HEK293 (cell line): ENCODE data around the gene CIPC.

Experiments
- CTCF ChIA-PET: fragments of 350-600 bp; formaldehyde crosslinking; extraction: SDS; loops from one replicate; lab custom pipeline; 2021; ENCODE audit warnings: antibody characterized with exemption; lab: Yijun Ruan, JAX
- POLR2A ChIA-PET: fragments of 300-600 bp; formaldehyde crosslinking; extraction: SDS; loops from one replicate; lab custom pipeline; 2020; ENCODE audit warnings: antibody characterized with exemption, inconsistent platforms; lab: Yijun Ruan, JAX
- H3K27ac ChIP-seq: fragments of 200-500 bp; sonication (Bioruptor generic); 2 replicates; pipeline ENCODE4 v1.5.1; 2014; ENCODE audit warnings: low read depth, low read length, control low read depth, inconsistent platforms; ENCODE audit errors: extremely low read depth
- H3K36me3 ChIP-seq, 2 experiments: fragments of 200-500 bp in 1 of 2; sonication (Bioruptor generic) in 1 of 2; 1 replicate in 1 of 2; 2 replicates in 1 of 2; pipeline ENCODE4 v1.5.1; 2014 to 2017; ENCODE audit warnings: inconsistent platforms in 2 of 2, low read length in 2 of 2; ENCODE audit not compliant: control insufficient read depth in 2 of 2, insufficient read depth in 1 of 2
- H3K4me1 ChIP-seq: fragments of 200-500 bp; sonication (Bioruptor generic); 2 replicates; pipeline ENCODE4 v1.5.1; 2014; ENCODE audit warnings: mild to moderate bottlenecking, low read length, inconsistent platforms; ENCODE audit not compliant: control insufficient read depth, insufficient read depth
- H3K4me3 ChIP-seq: 2 replicates; pipeline ENCODE4 v1.5.1; 2011; ENCODE audit warnings: low read depth, mild to moderate bottlenecking, control low read depth, low read length, moderate library complexity
- H3K9me3 ChIP-seq: fragments of 200-500 bp; sonication (Bioruptor generic); 2 replicates; pipeline ENCODE4 v1.5.1; 2014; ENCODE audit warnings: low read depth, low read length, inconsistent platforms; ENCODE audit not compliant: control insufficient read depth, insufficient read depth
- FEZF1 ChIP-seq: fragments of 450-650 bp; formaldehyde crosslinking; IDR thresholded peaks from 2 replicates; pipeline ENCODE4 v1.5.1; 2016; ENCODE audit warnings: missing biosample characterization, missing genetic modification characterization
- GLIS2 ChIP-seq: fragments of 450-650 bp; formaldehyde crosslinking; IDR thresholded peaks from 2 replicates; pipeline ENCODE4 v1.5.1; 2016; ENCODE audit warnings: missing biosample characterization, missing genetic modification characterization
- HOXA7 ChIP-seq: sonication (generic); formaldehyde crosslinking; IDR thresholded peaks from 2 replicates; pipeline ENCODE4 v1.8.1; 2022; ENCODE audit warnings: missing genetic modification reagents, borderline replicate concordance
- KLF8 ChIP-seq: fragments of 450-650 bp; formaldehyde crosslinking; IDR thresholded peaks from 2 replicates; pipeline ENCODE4 v1.5.1; 2016; ENCODE audit warnings: missing biosample characterization, missing genetic modification characterization
- MEIS1 ChIP-seq: sonication (generic); formaldehyde crosslinking; IDR thresholded peaks from 2 replicates; pipeline ENCODE4 v1.8.1; 2022; ENCODE audit warnings: missing genetic modification reagents, mild to moderate bottlenecking, borderline replicate concordance
- PRDM1 ChIP-seq: fragments of 450-650 bp; formaldehyde crosslinking; IDR thresholded peaks from 2 replicates; pipeline ENCODE4; 2016; ENCODE audit warnings: missing biosample characterization, missing genetic modification characterization
- SCRT2 ChIP-seq: fragments of 450-650 bp; formaldehyde crosslinking; IDR thresholded peaks from 2 replicates; pipeline ENCODE4 v1.5.1; 2016; ENCODE audit warnings: missing biosample characterization, missing genetic modification characterization
- TCF7L2 ChIP-seq: IDR thresholded peaks from 2 replicates; pipeline ENCODE4 v1.6.1; 2011; ENCODE audit warnings: low read depth, mild to moderate bottlenecking, inconsistent platforms, low read length, moderate library complexity, borderline replicate concordance
- TRIM28 ChIP-seq: IDR thresholded peaks from 2 replicates; pipeline ENCODE4 v1.6.1; 2011; ENCODE audit warnings: low read length, control low read depth, borderline replicate concordance
- ZBTB20 ChIP-seq: fragments of 450-650 bp; formaldehyde crosslinking; IDR thresholded peaks from 2 replicates; pipeline ENCODE4 v1.5.1; 2016; ENCODE audit warnings: missing biosample characterization, missing genetic modification characterization
- ZFP37 ChIP-seq: fragments of 450-650 bp; formaldehyde crosslinking; IDR thresholded peaks from 2 replicates; pipeline ENCODE4 v1.5.1; 2016; ENCODE audit warnings: missing biosample characterization, missing genetic modification characterization
- ZNF114 ChIP-seq: fragments of 450-650 bp; formaldehyde crosslinking; IDR thresholded peaks from 2 replicates; pipeline ENCODE4 v1.5.0; 2017; ENCODE audit warnings: missing biosample characterization, missing genetic modification characterization
- ZNF140 ChIP-seq: fragments of 450-650 bp; formaldehyde crosslinking; IDR thresholded peaks from 2 replicates; pipeline ENCODE4 v1.5.1; 2016; ENCODE audit warnings: missing biosample characterization, missing genetic modification characterization
- ZNF169 ChIP-seq: fragments of 450-650 bp; formaldehyde crosslinking; IDR thresholded peaks from 2 replicates; pipeline ENCODE4 v1.5.1; 2016; ENCODE audit warnings: missing biosample characterization, missing genetic modification characterization
- ZNF18 ChIP-seq: fragments of 450-650 bp; formaldehyde crosslinking; IDR thresholded peaks from 2 replicates; pipeline ENCODE4 v1.5.1; 2016; ENCODE audit warnings: missing biosample characterization, missing genetic modification characterization
- ZNF274 ChIP-seq, 2 experiments: fragments of 200-500 bp in 1 of 2; fragments of 450-650 bp in 1 of 2; sonication (Bioruptor generic) in 1 of 2; formaldehyde crosslinking in 1 of 2; IDR thresholded peaks; 2 replicates each; pipeline versions ENCODE4 v1.5.1 to v1.6.1; 2014 to 2016; ENCODE audit warnings: borderline replicate concordance in 1 of 2, inconsistent platforms in 1 of 2, low read length in 1 of 2, missing biosample characterization in 1 of 2, missing genetic modification characterization in 1 of 2
- ZNF302 ChIP-seq: fragments of 450-650 bp; formaldehyde crosslinking; IDR thresholded peaks from 2 replicates; pipeline ENCODE4 v1.5.1; 2016; ENCODE audit warnings: missing biosample characterization, missing genetic modification characterization, low read depth
- ZNF510 ChIP-seq: fragments of 450-650 bp; formaldehyde crosslinking; IDR thresholded peaks from 2 replicates; pipeline ENCODE4 v1.5.1; 2018; ENCODE audit warnings: mild to moderate bottlenecking, missing genetic modification characterization, missing biosample characterization; ENCODE audit not compliant: insufficient replicate concordance
- ZNF555 ChIP-seq: fragments of 450-650 bp; formaldehyde crosslinking; conservative IDR thresholded peaks from 2 replicates; pipeline ENCODE4 v1.5.1; 2017; ENCODE audit warnings: missing biosample characterization, mild to moderate bottlenecking, missing genetic modification characterization, inconsistent platforms
- ZNF768 ChIP-seq: fragments of 450-650 bp; formaldehyde crosslinking; IDR thresholded peaks from 2 replicates; pipeline ENCODE4 v1.5.1; 2018; ENCODE audit warnings: missing biosample characterization, mild to moderate bottlenecking, missing genetic modification characterization
- ZNF837 ChIP-seq: fragments of 450-650 bp; formaldehyde crosslinking; IDR thresholded peaks from 2 replicates; pipeline ENCODE4 v1.5.1; 2016; ENCODE audit warnings: missing biosample characterization, missing genetic modification characterization
- ZSCAN4 ChIP-seq: fragments of 450-650 bp; formaldehyde crosslinking; IDR thresholded peaks from 2 replicates; pipeline ENCODE4 v1.5.1; 2017; ENCODE audit warnings: missing biosample characterization, missing genetic modification characterization
- TF ChIP-seq, protein P1 (sequence below): fragments of 450-650 bp; formaldehyde crosslinking; conservative IDR thresholded peaks from 2 replicates; pipeline ENCODE4 v1.5.1; 2016; ENCODE audit warnings: low read depth, missing biosample characterization, missing genetic modification characterization
- TF ChIP-seq, protein P2 (sequence below): fragments of 450-650 bp; formaldehyde crosslinking; conservative IDR thresholded peaks from 2 replicates; pipeline ENCODE4 v1.5.1; 2016; ENCODE audit warnings: low read depth, missing biosample characterization, missing genetic modification characterization

CIPC gene

GRCh38 chr14:77068517-77069200 lies 29.4 kb upstream of the CIPC start:
- CTCF ChIA-PET = interaction anchor here (0.6 to 16.9 kb wide), 27 partner anchors 8 to 407 kb away, joined by 3 to 461 read pairs (median 4); partner anchors contain the start of gene IRF2BPL
- Histone ChIP-seq H3K27ac (no peak overlapping the region), H3K4me3 (no peak overlapping the region), H3K4me1 (no peaks in the 10 kb centered on the region), H3K9me3 (no peaks in the 10 kb centered on the region), H3K36me3 (no peaks in the 10 kb centered on the region)
- POLR2A ChIA-PET = interaction anchor here (1.5 kb wide), 1 partner anchor 121 kb away, joined by 3 read pairs; no protein-coding TSS in a partner anchor
- TF ChIP-seq ZNF169 (tag by site-specific recombination) (no peak), KLF8 (tag by site-specific recombination) (no peak), ZNF837 (tag by site-specific recombination) (no peak), ZFP37 (no peak), PRDM1 (tag by site-specific recombination) (no peak), HOXA7 (CRISPR knock-in tag) (no peak), FEZF1 (no peak), MEIS1 (CRISPR knock-in tag) (no peak), ZNF274 (IDR thresholded peaks at IDR 0.05; ENCODE audit: low read length) (no peak), ZNF274 (tag by site-specific recombination; IDR thresholded peaks at IDR 0.05; ENCODE audit: borderline replicate concordance) (no peak), ZNF18 (tag by site-specific recombination) (no peak)

DNA sequence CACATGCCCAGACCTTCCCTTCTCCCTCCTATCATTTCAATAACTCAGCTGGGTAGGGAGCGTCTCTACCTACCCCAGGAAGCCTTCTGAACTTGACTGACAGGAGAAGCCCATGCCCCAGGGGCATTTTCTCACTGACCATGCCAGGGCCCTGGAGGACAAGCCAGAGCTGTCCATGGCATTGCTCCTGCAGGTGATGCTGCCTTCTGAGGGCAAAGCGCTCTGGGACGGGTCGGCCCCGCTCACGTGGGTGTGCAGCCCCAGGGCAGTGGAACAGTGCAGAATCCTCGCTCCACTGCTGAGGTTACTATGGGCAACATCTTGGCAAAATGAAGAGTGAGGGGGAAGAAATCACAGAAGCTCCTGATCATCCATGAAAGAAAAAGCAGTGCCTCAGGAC lies 28.5 kb upstream of the CIPC start:
- ChIA-PET POLR2A (interaction anchor here (1.2 kb wide), 1 partner anchor 194 kb away, joined by 3 read pairs; no protein-coding TSS in a partner anchor), CTCF (interaction anchor here (0.5 to 16.9 kb wide), 26 partner anchors 9 to 418 kb away, joined by 3 to 461 read pairs (median 8); partner anchors contain the start of gene IRF2BPL)
- Histone ChIP-seq H3K36me3 (no peaks in the 10 kb centered on the region), H3K4me3 (no peak overlapping the region), H3K4me1 (no peaks in the 10 kb centered on the region), H3K9me3 (no peaks in the 10 kb centered on the region), H3K27ac (no peak overlapping the region)
- TF ChIP-seq GLIS2 (tag by site-specific recombination) (no peak), ZSCAN4 (no peak), TCF7L2 (no peak), ZNF140 (no peak), ZNF510 (tag by site-specific recombination) (no peak), ZNF302 (tag by site-specific recombination) (no peak), ZNF555 (tag by site-specific recombination) (no peak), ZBTB20 (tag by site-specific recombination) (no peak), ZNF114 (tag by site-specific recombination) (no peak), SCRT2 (tag by site-specific recombination) (no peak), TRIM28 (no peak), ZNF768 (tag by site-specific recombination) (no peak)
- TF ChIP-seq, protein P1, sequence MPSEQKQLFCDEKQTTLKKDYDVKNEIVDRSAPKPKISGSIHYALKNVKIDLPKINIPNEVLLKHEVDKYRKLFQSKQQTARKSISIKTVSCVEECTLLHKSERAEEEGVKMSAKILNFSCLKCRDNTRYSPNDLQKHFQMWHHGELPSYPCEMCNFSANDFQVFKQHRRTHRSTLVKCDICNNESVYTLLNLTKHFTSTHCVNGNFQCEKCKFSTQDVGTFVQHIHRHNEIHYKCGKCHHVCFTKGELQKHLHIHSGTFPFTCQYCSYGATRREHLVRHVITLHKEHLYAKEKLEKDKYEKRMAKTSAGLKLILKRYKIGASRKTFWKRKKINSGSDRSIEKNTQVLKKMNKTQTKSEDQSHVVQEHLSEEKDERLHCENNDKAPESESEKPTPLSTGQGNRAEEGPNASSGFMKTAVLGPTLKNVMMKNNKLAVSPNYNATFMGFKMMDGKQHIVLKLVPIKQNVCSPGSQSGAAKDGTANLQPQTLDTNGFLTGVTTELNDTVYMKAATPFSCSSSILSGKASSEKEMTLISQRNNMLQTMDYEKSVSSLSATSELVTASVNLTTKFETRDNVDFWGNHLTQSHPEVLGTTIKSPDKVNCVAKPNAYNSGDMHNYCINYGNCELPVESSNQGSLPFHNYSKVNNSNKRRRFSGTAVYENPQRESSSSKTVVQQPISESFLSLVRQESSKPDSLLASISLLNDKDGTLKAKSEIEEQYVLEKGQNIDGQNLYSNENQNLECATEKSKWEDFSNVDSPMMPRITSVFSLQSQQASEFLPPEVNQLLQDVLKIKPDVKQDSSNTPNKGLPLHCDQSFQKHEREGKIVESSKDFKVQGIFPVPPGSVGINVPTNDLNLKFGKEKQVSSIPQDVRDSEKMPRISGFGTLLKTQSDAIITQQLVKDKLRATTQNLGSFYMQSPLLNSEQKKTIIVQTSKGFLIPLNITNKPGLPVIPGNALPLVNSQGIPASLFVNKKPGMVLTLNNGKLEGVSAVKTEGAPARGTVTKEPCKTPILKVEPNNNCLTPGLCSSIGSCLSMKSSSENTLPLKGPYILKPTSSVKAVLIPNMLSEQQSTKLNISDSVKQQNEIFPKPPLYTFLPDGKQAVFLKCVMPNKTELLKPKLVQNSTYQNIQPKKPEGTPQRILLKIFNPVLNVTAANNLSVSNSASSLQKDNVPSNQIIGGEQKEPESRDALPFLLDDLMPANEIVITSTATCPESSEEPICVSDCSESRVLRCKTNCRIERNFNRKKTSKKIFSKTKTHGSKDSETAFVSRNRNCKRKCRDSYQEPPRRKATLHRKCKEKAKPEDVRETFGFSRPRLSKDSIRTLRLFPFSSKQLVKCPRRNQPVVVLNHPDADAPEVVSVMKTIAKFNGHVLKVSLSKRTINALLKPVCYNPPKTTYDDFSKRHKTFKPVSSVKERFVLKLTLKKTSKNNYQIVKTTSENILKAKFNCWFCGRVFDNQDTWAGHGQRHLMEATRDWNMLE (tag by site-specific recombination) = no peak
- TF ChIP-seq, protein P2, sequence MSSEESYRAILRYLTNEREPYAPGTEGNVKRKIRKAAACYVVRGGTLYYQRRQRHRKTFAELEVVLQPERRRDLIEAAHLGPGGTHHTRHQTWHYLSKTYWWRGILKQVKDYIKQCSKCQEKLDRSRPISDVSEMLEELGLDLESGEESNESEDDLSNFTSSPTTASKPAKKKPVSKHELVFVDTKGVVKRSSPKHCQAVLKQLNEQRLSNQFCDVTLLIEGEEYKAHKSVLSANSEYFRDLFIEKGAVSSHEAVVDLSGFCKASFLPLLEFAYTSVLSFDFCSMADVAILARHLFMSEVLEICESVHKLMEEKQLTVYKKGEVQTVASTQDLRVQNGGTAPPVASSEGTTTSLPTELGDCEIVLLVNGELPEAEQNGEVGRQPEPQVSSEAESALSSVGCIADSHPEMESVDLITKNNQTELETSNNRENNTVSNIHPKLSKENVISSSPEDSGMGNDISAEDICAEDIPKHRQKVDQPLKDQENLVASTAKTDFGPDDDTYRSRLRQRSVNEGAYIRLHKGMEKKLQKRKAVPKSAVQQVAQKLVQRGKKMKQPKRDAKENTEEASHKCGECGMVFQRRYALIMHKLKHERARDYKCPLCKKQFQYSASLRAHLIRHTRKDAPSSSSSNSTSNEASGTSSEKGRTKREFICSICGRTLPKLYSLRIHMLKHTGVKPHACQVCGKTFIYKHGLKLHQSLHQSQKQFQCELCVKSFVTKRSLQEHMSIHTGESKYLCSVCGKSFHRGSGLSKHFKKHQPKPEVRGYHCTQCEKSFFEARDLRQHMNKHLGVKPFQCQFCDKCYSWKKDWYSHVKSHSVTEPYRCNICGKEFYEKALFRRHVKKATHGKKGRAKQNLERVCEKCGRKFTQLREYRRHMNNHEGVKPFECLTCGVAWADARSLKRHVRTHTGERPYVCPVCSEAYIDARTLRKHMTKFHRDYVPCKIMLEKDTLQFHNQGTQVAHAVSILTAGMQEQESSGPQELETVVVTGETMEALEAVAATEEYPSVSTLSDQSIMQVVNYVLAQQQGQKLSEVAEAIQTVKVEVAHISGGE = no peak
